Tibial nerve (tissue), 4 donors: ENCODE data around the gene LIN7C.

ENCODE experiments used
- CTCF ChIP-seq, 5 experiments: fragments of 200-600 bp in 3 of 5; fragments of 450-650 bp in 2 of 5; sonication (generic) in 3 of 5; IDR thresholded peaks; one replicate each; pipeline ENCODE4 v1.5.1; 2016 to 2019; ENCODE audit warnings: antibody characterized with exemption in 5 of 5, mild to moderate bottlenecking in 3 of 5, moderate library complexity in 2 of 5
- EP300 ChIP-seq, 2 donors: sonication (generic); formaldehyde crosslinking; IDR thresholded peaks; one replicate each; pipeline ENCODE4 v1.6.1; 2017; ENCODE audit warnings: antibody characterized with exemption in 2 of 2, mild to moderate bottlenecking in 1 of 2
- POLR2A ChIP-seq, 2 donors: fragments of 450-650 bp; IDR thresholded peaks; one replicate each; pipeline ENCODE4 v1.6.1; 2017; ENCODE audit warnings: antibody characterized with exemption in 2 of 2, mild to moderate bottlenecking in 2 of 2, moderate library complexity in 2 of 2

GRCh38 chr11:27445625-27446024 is 60.9 kb downstream of the LIN7C start:
- no peak for TF ChIP-seq CTCF (IDR thresholded peaks at IDR 0.05)
- no peak for TF ChIP-seq POLR2A (IDR thresholded peaks at IDR 0.05)
- no peak for TF ChIP-seq EP300 (IDR thresholded peaks at IDR 0.05)
